HG03354 (cell line): Measurements from ENCODE around the gene LRRC34.

ENCODE experiments used
- ATAC-seq: cut with Tn5 transposase; IDR thresholded peaks from one replicate; pipeline ENCODE4 v1.9.1; 2021; ENCODE audit warnings: mild to moderate bottlenecking; ENCODE audit not compliant: unreplicated experiment, poor library complexity, severe bottlenecking

LRRC34 gene

GRCh38 chr3:169771497-169772304, 41.0 kb downstream of the LRRC34 start:
- peak; percentile 19 for ATAC-seq

GRCh38 chr3:169769287-169770181, 43.2 kb downstream of the LRRC34 start, which contains the start of gene ACTRT3:
ACTRT3 (minus strand) TSS chr3:169769561; CDS start chr3:169769520, 41 bp downstream.
- peak; percentile 26 for ATAC-seq

DNA sequence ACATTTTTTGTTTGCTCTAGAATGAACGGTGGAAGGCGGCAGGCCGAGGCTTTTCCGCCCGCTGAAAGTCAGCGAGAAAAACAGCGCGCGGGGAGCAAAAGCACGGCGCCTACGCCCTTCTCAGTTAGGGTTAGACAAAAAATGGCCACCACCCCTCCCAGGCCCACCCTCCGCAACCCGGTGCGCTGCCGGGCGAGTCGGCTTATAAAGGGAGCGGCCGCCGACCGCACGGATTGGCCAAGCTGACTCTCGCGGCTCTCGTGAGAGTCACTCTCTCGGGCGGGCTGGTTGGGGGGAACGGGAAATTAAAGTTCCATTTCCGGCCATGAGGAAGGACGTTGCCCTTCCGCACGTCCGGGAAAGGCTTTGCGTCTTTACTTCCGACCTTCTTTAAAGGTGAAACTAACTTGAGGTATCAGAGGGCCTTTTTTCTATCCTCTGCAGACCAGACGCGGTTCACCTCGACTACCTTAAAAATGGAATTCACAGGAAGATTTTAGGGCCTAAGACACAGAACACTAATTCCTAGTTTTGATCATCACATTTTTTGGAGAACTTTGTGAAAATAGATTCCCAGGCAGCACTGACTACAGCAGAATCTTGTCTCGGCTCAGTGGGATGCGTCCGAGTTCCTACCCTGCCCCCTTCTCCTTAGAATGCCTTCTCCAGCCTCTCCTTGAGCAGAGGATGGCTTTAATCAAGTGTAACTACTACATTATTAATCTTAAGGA, 47.7 kb downstream of the LRRC34 start, which contains the start of gene TERC:
Gene TERC (minus strand): TSS at position 179 of the 731 bp plus-strand sequence.
- peak; percentile 84 for ATAC-seq

GRCh38 chr3:169764312-169764881, 48.3 kb downstream of the LRRC34 start:
- ATAC-seq, result peak; percentile 39

- no peak for ATAC-seq
Measured at GRCh38 chr3:169760479-169760878, 52.2 kb downstream of the LRRC34 start.

DNA sequence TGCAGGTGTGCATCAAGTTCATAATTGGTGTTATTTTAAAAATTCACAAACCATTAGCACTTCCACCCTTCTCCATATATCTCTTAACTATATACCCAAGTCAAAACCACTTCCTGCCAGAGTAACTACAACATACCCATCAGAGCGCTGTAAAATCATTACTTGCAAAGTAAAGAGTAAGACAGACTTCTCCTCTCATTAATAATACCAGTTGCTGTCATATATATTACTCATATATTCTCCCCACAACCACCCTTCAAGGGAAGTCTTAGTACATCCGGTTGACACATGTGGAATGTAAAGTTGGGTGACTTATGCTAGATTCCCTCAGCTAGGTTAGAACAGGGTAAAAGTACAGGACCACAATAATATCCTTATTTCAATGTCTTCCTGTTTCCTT, 53.4 kb downstream of the LRRC34 start:
- ATAC-seq, result peak; percentile 73

DNA sequence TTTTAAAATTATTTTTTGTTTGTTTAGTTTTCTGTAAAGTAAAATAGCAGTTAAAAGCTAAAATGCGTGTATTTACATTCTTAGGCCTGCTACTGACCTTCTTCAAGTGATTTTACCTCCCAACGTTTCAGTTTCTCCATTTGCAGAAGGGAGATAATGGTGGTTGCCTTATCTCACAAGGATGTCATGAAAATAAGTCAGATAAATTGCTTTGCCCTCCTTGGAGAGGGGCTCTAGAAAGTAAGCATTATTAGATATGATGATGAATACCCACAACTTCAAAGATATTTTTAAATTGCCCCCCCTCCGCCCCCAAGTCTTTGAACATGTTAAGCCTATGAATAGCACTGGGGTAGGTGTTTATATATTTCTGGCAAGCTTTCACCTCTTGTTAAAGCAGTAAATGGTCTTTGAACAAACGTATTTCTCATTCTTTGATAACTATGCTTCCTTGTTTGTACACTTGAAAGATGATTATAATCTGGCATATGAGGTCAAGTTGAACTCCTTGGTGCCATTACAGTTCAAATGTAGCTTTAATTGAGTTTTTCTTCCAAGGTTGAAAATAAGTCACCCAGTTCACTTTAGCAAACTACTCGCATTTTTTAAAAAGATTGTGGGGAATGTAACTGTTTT, 54.2 kb downstream of the LRRC34 start:
- ATAC-seq, result no peak

- ATAC-seq, result no peak
Measured at GRCh38 chr3:169755488-169755887, 57.2 kb downstream of the LRRC34 start.

GRCh38 chr3:169754711-169755110, 58.0 kb downstream of the LRRC34 start:
- ATAC-seq, result no peak

- ATAC-seq, result no peak
Measured at GRCh38 chr3:169751875-169752274, 60.8 kb downstream of the LRRC34 start.

- peak; percentile 46 for ATAC-seq
Measured at GRCh38 chr3:169750665-169751064, 62.0 kb downstream of the LRRC34 start.

- ATAC-seq, result no peak
Measured at GRCh38 chr3:169748670-169749069, 64.0 kb downstream of the LRRC34 start.

- ATAC-seq, result no peak
Measured at GRCh38 chr3:169746924-169747323, 65.8 kb downstream of the LRRC34 start.

GRCh38 chr3:169744366-169745054, 68.2 kb downstream of the LRRC34 start:
- ATAC-seq, result no peak
